Left ventricle myocardium superior (tissue), 1 donor: Measurements from ENCODE around the gene IL1A. TPM values are rescaled to one million over a fixed set of nuclear protein-coding genes. Genes with fewer than 3 reads are reported as not detected.

Source experiments
- ATAC-seq: fragments of 200-7000 bp; cut with Tn5 transposase; one replicate; pipeline ENCODE4 v1.9.1; 2020; ENCODE audit warnings: mild to moderate bottlenecking, moderate library complexity
- DNase-seq: peaks from one replicate; pipeline ENCODE4 v3.0.0-alpha.2; 2020
- intact Hi-C: fragments of 100-400 bp; cut with micrococcal nuclease; formaldehyde crosslinking; loops from one replicate; pipeline ENCODE4 v1.11.0; 2022
- total RNA-seq: library from RNA; stranded (reverse); fragmentation: NEBNext Ultra II Directional; extraction: Animal tissue kit (Norgen Biotek cat#: 25700); gene quantifications from one replicate; pipeline ENCODE4 v1.2.1, GENCODE V29; 2021
- donor health status: DM: no; HTN: yes; CAD: no; lungs with severe emphysema.

IL1A gene
- total RNA-seq, 1 donor from 2014 or later = not detected

DNA sequence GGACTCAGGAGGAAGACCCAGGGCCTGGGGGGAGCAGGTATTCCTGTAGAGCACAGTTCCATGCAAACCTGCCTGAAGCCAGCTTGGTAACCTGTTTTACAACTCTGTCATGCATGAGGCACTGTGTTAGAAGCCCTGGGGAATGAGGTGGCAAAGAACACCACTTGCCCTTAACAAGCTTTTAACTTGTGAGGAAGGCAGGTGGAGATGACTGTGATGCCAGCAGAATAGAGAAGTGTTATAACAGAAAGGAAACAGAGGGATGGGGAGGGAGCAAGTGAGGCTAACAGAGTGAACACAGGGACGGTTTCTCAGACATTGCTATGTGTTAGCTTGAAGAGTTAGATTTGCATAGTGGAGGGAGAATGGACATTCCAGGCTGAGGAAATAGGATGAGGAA is 11.5 kb upstream of the IL1A start:
- no peak for DNase-seq
- intact Hi-C loops = no loop called here
- ATAC-seq = no peak

DNA sequence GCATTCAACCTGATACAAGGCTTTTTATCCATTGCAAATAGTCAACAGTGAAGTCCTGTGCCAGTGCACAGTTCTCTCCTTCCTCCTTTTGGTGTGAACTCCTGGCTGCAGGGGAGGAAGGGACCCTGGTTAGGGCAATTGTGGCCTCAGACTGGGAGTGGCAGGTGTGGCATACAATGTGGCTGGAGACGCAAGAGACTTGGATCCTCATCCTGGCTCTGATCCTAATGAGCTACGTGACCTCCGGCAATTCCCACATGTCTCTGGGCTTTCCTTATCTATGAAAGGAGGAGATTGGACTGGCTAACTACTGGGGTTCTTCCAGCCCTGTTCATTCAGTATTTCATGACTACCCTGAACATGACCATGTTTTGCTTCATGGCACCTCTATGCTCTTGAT is 10.5 kb upstream of the IL1A start:
- intact Hi-C loops = no loop called here
- ATAC-seq (no peak), DNase-seq (no peak)

DNA sequence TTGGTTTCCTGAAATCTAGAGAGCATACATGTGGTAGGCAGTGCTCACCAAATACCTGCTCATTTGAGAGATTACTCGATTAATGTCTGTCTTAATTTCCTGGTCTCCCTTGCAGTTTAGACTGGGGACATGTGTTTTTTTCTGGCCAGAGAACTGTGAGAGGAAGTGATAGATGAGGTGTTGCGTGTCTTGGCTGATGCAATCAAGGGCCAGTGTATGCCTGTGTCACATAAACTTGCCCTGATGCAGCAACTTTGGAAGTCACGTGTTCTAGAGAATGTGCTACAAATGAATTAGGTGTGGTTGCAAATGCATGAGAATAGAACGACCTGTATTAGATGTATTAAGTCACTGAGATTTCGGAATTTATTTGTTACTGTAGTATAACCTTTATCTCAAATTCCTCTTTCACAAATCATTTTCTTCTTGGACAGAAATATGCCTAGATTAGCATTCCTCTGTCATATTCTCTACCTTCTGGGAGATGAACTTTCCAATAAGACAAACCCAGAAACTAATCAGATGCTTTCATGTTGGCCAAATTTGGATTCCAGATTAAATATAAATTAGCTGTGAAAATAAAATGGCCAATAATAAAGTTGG is 9.9 kb upstream of the IL1A start:
- ATAC-seq (peak; percentile 54), DNase-seq (no peak)
- intact Hi-C loops = no loop called here

DNA sequence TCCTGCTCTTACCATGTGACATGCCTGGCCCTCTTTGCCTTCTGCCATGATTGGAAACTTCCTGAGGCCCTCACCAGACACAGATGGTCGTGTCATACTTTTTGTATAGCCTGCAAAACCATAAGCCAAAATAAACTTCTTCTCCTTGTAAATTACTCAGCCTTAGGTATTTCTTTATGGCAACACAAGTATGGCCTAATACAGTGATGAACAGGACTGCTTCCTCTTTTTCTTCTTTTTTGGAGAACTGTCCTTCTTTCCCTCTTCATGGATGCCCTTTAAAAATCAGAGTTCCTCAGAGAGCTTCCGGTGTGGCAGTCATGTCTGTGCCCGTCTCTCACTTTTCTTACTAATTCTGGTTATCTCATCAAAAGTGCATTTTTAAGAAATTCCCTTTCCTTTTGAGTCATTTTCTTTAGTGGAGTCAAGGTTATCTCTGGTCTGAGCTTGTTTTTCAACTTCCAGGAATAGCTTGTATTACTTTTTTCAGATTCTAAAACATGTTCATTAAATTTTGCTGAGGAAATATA is 9.2 kb upstream of the IL1A start:
- intact Hi-C loops = no loop called here
- DNase-seq (no peak), ATAC-seq (peak; percentile 32)

DNA sequence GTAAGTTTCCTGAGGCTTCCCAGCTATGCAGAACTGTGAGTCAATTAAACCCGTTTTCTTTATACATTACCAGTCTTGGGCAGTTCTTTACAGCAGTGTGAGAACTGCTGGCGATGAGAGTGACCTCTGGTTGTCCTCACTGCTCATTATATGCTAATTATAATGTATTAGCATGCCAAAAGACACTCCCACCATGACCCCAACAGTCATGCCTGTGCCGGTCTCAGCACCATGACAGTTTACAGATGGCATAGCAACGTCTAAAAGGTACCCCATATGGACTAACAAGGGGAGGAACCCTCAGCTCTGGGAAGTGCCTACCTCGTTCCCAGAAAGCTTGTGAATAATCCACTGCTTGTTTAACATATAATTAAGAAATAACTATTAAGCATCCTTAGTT is 8.1 kb upstream of the IL1A start:
- ATAC-seq (no peak), DNase-seq (no peak)
- intact Hi-C loops = no loop called here

DNA sequence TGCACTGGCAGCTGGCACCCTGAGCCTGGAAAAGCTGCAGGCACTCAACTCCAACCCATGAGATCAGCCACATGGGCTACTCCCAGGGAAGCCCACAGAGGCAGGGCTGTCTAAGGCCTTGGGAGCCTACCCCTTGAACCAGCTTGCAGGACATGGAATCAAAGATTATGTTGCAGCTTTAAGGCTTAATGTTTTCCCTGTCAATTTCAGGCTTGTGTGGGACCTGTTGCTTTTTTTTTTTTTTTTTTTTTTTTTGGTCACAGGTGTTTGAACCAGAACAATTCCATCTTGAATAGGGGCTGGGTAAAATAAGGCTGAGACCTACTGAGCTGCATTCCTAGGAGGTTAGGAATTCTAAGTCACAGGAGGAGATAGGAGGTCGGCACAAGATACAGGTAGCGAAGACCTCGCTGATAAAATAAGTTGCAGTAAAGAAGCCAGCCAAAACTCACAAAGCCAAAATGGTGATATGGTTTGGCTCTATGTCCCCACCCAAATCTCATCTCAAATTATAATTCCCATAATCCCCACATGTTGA is 7.5 kb upstream of the IL1A start:
- DNase-seq (no peak), ATAC-seq (no peak)
- intact Hi-C loops = no loop called here

DNA sequence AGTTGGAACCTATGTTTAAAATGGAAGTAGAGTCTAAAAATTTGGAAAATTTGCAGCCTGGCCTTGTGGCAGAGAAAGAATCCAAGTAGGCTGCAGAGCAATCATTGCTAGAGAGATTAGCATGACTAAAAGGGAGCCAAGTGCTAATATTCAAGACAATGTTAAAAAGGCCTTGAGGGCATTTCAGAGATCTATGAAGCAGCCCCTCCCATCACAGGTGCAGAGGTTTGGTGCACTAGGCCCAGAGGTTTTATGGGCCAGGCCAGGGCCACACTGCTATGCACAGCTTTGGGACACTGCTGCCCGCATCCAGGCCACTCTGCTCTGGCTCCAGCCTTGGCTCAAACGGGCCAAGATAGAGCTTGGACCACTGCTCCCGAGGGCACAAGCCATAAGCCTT is 6.7 kb upstream of the IL1A start:
- no peak for ATAC-seq
- DNase-seq = no peak
- intact Hi-C loops = no loop called here

DNA sequence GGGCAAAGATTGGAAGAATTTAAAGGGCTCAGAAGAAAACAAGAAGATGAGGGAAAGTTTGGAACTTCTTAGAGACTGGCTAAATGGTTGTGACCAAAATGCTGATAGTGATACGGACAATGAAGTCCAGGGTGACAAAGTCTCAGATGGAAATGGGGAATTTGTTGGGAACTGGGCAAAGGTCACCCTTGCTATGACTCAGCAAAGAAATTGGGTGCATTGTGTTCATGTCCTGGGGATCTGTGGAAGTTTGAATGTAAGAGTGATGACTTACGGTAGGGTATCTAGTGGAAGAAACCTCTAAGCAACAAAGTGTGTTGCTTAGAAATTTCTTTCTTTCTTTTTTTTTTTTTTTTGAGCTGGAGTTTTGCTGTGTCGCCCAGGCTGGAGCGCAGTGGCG is 6.0 kb upstream of the IL1A start:
- ATAC-seq = no peak
- no peak for DNase-seq
- intact Hi-C loops = no loop called here

DNA sequence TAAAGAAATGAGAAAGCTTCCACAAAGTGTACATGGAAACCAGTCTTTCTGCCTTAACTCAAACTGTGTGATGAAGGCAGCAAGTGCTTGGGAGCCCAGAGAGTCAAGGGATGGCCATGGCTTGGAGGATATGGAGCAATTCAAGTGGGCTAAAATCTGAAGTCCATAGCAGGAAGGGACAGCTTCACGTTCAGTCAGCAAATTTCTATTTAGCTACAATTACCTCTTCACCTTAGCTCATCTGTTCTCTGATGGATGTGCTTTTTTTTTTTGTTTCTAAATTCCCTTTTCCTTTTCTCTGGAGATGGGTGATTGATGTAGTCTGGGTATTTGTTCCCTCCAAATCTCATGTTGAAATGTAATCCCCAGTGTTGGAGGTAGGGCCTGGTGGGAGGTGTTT is 4.9 kb upstream of the IL1A start:
- intact Hi-C loops = no loop called here
- ATAC-seq = no peak

DNA sequence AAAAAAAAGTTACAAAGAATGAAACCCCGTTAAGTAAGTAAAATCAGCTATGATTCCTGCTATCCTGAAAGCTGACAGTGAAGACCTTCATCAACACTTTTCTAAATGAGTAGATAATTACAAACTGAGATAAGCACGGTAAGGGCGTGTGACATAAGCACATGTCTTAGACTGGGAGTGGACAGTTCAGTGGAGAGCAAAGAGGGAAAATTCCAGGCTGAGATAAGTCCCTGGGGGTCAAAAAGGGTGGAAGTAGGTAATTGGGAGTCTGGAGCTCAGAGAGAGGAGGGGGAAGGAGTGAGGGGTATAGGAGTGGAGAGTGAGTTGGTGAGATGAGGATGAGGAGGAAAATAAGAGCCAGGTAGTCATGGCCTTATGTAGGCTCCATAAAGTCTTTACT is 4.4 kb upstream of the IL1A start:
- DNase-seq (no peak), ATAC-seq (no peak)
- intact Hi-C loops = no loop called here

More for the DNA sequence above, 4.9 kb upstream of the IL1A start:
- DNase-seq = no peak

DNA sequence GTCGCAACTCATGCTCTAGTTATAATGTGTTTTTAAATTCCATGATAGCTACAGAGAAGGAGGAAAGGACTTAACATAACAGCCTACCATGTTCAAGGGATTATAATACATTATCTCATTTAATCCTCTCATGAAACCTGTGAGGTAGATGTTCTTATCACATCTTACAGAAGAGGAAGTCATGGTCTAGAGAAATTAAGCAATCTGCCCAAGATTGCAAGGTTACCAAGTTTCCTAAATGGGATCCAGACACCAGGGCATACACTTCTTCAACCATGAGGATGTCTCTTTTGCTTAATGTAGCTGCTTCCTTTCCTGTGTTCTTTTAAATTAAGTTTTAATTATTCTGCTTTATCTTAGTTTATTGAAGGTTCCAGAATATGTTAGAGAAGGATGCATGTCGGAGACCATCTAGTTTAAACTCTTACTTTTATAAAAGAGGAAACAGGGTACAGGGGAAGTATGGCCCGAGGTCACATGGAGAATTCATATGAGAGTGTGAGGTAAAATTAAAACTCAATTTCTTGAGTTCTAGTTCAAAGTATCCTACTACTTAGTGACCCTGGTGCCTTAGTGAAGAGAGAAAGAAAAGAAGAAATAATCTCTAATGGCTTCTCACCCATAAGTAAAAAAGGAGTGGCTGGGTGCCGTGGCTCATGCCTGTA is 3.6 kb upstream of the IL1A start:
- DNase-seq = no peak
- no peak for ATAC-seq
- intact Hi-C loops = no loop called here

DNA sequence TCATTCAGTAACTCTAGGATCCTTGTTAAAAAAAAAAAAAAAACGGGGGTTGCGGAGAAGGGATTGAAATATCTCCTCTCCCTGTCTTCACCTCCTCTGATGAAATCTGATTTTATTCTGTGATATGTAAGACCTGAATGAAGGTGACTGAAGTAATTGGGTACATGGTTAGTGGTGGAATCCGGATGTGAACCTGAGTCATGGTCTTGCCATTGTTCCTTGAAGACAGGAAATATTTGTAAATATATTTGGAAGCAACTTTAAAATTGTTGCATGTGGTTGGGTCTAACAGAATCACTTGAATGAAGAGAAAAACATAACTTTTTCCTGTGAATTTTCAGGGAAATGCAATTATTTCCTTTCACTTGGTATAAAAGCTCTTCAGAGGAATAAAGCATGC is 3.0 kb upstream of the IL1A start:
- intact Hi-C loops = no loop called here
- ATAC-seq (no peak), DNase-seq (no peak)

DNA sequence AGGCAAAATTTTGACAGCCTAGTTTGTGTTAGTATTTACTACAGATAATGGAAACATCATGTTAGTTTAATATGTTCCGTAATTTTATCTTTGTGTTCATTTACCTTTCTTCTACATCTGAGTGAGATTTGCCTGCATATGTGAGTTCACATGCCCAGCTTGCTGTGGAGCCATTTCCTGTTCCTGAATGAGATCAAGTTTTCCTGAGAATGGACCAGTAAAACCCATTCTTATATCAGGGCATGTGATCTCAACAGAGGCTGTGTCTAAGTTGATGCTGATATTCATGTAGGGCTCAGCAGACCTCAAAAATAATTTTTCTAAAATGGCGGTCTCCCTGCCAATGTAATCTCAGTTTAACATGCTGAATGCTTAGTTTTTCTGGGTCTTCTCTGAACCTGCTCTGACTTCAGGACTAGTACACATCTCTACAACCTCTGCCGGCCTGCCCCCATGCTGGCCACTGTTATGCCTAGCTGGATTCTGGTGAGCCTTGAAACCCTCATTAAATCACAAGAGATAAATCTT is 1.0 kb downstream of the IL1A start:
- intact Hi-C loops = no loop called here

DNA sequence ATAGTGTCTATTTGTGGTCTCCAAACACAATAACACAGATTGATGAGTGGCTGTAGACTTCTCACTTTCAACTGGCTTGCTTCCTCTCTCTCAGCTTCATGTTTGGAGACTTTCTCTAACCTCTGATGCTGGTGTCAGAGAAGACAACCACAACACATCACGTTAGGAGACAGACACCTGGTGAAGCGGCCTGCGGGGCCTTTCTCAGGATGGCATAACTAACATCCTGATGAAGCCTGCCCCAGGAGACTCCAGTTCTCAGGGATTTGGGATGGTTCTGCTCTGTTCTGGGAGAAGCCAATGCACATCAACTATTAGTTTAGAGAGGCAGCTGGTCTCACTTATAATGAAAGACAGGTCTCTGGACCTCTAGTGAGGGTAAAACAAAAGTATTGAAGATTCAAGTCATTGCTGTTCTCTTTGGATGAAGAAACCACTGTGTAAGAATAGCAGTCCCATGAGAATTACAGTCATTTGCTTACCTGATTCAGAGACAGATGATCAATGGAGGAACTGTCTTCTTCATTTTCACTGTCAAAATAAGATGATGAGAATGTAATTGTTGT is 2.0 kb downstream of the IL1A start:
- intact Hi-C loops = no loop called here
- DNase-seq = no peak
- ATAC-seq = no peak

More for the DNA sequence above, 1.0 kb downstream of the IL1A start:
- no peak for ATAC-seq
- no peak for DNase-seq

DNA sequence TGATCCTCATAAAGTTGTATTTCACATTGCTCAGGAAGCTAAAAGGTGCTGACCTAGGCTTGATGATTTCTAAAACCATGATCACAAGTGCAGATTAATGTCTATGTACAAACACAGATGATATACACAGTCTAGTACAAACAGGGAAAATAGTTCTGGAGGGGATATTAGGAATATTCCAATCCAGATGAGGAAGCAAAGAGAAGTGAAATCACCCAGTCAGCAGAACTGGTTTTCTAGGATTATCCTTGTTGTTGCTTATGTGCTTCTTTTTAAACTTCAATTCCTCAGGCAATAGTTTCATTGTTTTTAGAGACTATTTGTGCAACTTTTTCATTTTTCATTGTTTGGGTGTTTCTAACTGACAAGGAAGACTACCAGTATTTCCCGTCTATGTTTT is 4.7 kb downstream of the IL1A start:
- no peak for ATAC-seq
- no peak for DNase-seq
- intact Hi-C loops = no loop called here

DNA sequence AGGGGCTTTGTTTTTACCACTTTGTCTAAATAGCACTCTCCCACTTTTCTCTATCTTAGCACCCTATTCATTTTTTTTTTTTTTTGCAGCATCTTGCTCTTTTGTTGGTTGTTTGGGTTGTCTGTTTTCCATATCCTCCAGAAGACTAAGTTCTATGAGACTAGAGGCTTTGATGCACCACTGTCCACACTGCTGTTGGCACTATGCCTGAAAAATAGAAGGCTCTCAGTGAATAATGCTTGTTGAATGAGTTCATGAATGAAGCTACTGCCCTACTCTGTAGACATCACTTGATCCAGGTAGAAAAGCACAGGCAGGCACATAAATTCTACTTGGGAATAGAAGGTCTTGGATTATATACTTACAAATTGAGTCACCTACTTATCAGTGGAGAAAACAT is 7.3 kb downstream of the IL1A start:
- ATAC-seq (no peak), DNase-seq (no peak)
- intact Hi-C loops = no loop called here

DNA sequence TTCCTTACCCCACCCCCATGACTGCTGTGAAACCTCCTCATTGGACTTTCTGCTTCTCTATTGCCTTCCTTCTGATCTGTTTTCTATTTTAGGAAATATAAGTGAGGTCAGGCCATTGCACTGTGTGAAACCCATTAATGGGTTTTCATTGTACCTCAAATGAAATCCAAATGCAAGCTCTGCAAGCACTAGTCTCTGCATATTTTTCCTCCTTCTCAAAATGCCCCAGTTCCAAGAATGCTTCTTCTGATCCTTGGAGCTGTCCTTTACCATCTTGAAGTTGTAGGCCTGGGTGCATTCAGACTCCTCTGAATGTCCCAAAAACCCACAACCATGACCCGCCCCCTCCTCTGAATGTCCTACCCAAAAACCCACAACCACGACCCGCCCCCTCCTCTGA is 8.2 kb downstream of the IL1A start:
- intact Hi-C loops = no loop called here
- ATAC-seq (no peak), DNase-seq (no peak)

DNA sequence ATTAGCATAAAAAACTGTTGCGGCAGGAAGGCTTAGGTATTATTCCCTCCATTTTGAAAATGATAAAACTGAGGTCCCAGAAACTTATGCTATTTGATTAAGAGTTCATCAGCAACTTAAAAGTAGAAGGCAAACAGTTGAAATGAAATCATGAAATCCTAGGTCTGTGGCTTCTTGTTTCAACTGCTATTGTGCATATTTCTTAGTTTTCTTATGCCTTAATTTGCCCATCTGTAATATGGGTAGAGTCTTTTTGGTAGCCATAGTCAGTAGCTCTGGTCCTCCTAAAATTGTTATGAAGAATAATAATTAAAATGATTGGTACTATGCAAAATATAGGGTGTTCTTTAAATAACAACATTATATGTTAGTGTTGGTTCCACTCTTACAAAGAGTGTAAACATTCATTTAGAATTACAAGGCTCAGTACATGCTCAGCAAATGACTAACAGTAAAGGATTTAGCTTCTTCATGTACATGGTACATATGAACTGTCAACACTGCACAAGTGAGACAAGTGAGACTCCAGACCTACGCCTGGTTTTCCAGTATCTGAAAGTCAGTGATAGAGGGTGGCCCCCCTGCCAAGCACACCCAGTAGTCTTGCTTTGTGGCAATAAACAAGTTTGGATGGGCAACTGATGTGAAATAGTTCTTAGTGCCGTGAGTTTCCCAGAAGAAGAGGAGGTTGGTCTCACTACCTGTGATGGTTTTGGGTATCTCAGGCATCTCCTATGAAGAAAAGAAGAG is 9.6 kb downstream of the IL1A start:
- DNase-seq = no peak
- ATAC-seq = no peak
- intact Hi-C loops = no loop called here

DNA sequence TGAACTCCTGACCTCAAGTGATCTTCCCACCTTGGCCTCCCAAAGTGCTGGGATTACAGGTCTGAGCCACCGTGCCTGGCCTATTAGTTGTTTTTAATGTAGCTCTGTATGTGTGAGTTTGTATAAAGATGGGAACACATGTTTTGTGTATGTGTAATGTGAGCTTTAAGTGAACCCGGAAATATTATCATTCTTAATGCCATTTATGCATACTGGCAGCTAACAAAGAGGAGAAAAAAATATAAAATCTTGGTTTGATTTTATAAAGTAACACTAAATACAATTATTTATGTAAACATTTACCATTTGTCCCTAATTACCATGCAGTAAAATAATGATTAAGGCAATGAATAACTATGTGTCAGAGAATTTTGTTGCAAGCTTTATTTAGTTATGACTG is 10.7 kb downstream of the IL1A start:
- no peak for ATAC-seq
- no peak for DNase-seq
- intact Hi-C loops = no loop called here
